ENCODE results near the gene ZMIZ1. TPM values are rescaled to one million over a fixed set of nuclear protein-coding genes. Genes with fewer than 3 reads are reported as not detected.

ZMIZ1 gene
- total RNA-seq, 1 experiment from 2014 or later: 34.2 TPM

DNA sequence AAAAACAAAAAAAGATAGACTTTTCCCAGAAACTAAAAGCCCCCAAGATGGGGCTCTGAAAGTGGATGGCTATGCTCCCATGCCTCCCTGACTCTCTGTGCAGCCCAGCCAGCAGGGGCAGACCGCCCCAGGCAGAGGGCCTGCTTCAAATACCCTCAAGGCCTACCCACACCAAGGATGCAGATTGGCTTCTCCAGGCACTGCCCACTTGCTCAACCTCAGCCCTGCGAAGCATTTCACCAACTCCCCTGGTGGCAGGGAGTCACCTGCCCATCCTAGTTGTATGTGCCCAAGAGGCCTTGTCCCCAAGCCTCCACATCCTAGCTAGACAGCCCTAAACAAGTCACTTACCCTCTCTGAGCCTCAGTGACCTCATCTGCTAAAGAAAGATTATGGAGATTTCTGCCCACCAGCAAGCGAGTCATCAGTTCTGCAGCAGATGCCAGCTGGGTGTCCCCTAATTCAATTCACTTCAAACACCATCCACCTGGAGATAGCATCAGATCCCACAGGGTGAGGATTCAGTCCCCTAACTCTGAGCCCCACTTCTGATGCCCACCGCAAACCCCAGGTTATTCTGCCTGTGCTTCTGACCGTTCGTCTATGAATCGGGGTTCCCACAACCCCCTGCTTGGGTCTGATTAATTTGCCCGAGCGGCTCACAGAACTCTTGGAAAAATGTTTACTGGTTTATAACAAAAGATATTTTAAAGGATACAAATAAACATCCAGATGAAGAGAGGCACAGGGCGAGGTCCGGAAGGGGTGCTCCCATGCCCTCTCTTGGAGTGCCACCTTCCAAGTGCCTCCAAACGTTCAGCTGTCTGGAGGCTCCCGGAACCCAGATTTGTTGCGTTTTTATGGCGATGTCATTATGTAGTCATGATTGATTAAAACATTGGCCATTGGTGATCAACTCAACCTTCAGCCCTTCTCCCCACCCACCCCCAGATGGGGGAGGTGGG, 18.6 kb upstream of the ZMIZ1 start:
- no peaks in the 10 kb centered on the region for H3K27me3 ChIP-seq (ENCODE audit: control insufficient read depth, insufficient read depth, low read length)
- ChIA-PET CTCF (no interaction called here), POLR2A (no interaction called here)
- no peak for DNase-seq (ENCODE audit: low read depth, low spot score)
- intact Hi-C loops (cut with micrococcal nuclease; ENCODE audit: unreplicated experiment) (no loop called here), in situ Hi-C loops (cut with HindIII; ENCODE audit: low pct_unique_long_range_greater_than_20kb, low sequenced_read_pairs) (no loop called here)
- H3K27ac ChIP-seq (ENCODE audit: low read length): no peak overlapping the region
- no peak overlapping the region for H3K4me3 ChIP-seq (ENCODE audit: low read depth in 2 of 2, low read length in 2 of 2)
- no TSS peak for BruUV-seq (replicated peaks)
- no peaks in the 10 kb centered on the region for H3K9me3 ChIP-seq (ENCODE audit: control insufficient read depth, insufficient read depth, low read depth, low read length)
- peaks cover 8% of the 10 kb centered on the region for H3K4me1 ChIP-seq (ENCODE audit: control insufficient read depth, insufficient read depth, low read length)
- ATAC-seq: no peak
- H3K36me3 ChIP-seq (ENCODE audit: control insufficient read depth, insufficient read depth, low read length): no peaks in the 10 kb centered on the region
- TF ChIP-seq SIN3A (IDR thresholded peaks at IDR 0.05; ENCODE audit: borderline replicate concordance, insufficient read depth, low read depth, low read length): no peak
- TF ChIP-seq, protein P1, sequence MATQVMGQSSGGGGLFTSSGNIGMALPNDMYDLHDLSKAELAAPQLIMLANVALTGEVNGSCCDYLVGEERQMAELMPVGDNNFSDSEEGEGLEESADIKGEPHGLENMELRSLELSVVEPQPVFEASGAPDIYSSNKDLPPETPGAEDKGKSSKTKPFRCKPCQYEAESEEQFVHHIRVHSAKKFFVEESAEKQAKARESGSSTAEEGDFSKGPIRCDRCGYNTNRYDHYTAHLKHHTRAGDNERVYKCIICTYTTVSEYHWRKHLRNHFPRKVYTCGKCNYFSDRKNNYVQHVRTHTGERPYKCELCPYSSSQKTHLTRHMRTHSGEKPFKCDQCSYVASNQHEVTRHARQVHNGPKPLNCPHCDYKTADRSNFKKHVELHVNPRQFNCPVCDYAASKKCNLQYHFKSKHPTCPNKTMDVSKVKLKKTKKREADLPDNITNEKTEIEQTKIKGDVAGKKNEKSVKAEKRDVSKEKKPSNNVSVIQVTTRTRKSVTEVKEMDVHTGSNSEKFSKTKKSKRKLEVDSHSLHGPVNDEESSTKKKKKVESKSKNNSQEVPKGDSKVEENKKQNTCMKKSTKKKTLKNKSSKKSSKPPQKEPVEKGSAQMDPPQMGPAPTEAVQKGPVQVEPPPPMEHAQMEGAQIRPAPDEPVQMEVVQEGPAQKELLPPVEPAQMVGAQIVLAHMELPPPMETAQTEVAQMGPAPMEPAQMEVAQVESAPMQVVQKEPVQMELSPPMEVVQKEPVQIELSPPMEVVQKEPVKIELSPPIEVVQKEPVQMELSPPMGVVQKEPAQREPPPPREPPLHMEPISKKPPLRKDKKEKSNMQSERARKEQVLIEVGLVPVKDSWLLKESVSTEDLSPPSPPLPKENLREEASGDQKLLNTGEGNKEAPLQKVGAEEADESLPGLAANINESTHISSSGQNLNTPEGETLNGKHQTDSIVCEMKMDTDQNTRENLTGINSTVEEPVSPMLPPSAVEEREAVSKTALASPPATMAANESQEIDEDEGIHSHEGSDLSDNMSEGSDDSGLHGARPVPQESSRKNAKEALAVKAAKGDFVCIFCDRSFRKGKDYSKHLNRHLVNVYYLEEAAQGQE (IDR thresholded peaks at IDR 0.05; ENCODE audit: insufficient read depth in 1 of 2, low read depth in 2 of 2, low read length in 1 of 2): no peak
- TF ChIP-seq, protein P2, sequence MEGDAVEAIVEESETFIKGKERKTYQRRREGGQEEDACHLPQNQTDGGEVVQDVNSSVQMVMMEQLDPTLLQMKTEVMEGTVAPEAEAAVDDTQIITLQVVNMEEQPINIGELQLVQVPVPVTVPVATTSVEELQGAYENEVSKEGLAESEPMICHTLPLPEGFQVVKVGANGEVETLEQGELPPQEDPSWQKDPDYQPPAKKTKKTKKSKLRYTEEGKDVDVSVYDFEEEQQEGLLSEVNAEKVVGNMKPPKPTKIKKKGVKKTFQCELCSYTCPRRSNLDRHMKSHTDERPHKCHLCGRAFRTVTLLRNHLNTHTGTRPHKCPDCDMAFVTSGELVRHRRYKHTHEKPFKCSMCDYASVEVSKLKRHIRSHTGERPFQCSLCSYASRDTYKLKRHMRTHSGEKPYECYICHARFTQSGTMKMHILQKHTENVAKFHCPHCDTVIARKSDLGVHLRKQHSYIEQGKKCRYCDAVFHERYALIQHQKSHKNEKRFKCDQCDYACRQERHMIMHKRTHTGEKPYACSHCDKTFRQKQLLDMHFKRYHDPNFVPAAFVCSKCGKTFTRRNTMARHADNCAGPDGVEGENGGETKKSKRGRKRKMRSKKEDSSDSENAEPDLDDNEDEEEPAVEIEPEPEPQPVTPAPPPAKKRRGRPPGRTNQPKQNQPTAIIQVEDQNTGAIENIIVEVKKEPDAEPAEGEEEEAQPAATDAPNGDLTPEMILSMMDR (IDR thresholded peaks at IDR 0.05): no peak
- TF ChIP-seq POLR2AphosphoS5 (IDR thresholded peaks at IDR 0.05; ENCODE audit: low read depth, low read length): no peak
- TF ChIP-seq TCF7L2 (IDR thresholded peaks at IDR 0.05; ENCODE audit: low read depth, low read length): no peak

DNA sequence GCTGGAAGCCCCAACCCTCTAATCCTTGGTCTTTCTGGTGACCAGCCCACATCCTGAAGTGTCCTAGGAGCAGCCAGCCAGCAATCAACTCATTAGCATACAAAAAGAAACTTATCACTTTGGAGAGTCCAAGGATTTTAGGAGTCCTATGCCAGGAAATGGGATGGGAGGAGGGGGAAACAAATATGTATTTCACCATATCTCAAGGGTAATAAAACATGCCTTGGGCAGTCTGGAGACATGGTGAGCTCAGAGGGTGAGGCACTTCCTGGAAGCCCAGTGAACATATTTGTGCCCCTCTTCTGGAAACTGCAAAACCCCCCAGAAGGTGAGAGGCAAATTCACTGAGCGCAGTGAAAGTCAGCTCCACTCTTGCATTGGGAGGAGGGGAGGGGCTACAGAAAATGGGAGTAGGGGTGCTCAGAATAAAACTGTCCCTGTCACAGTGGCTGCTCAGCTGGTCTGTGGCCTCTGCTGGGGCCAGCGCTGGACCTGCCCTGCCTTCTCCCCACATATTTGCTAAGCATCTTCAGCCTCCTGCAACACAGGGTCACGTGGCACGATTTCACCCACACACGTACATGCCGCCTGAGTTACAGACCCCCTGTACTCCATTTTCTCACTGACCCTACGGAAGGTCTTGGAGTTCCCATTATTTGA, 17.7 kb upstream of the ZMIZ1 start:
- H3K9me3 ChIP-seq (ENCODE audit: control insufficient read depth, insufficient read depth, low read depth, low read length): no peaks in the 10 kb centered on the region
- DNase-seq (ENCODE audit: low read depth, low spot score) (no peak), ATAC-seq (no peak)
- no peak overlapping the region for H3K27ac ChIP-seq (ENCODE audit: low read length)
- BruUV-seq (replicated peaks): no TSS peak
- in situ Hi-C loops (cut with HindIII; ENCODE audit: low pct_unique_long_range_greater_than_20kb, low sequenced_read_pairs): no loop called here
- ChIA-PET CTCF (no interaction called here), POLR2A (no interaction called here)
- no peaks in the 10 kb centered on the region for H3K27me3 ChIP-seq (ENCODE audit: control insufficient read depth, insufficient read depth, low read length)
- TF ChIP-seq TCF7L2 (IDR thresholded peaks at IDR 0.05; ENCODE audit: low read depth, low read length): no peak
- TF ChIP-seq POLR2AphosphoS5 (IDR thresholded peaks at IDR 0.05; ENCODE audit: low read depth, low read length): no peak
- TF ChIP-seq, protein P1 (IDR thresholded peaks at IDR 0.05; ENCODE audit: insufficient read depth in 1 of 2, low read depth in 2 of 2, low read length in 1 of 2): no peak
- TF ChIP-seq SIN3A (IDR thresholded peaks at IDR 0.05; ENCODE audit: borderline replicate concordance, insufficient read depth, low read depth, low read length): no peak
- TF ChIP-seq, protein P2 (IDR thresholded peaks at IDR 0.05): no peak
- H3K36me3 ChIP-seq (ENCODE audit: control insufficient read depth, insufficient read depth, low read length): no peaks in the 10 kb centered on the region
- intact Hi-C loops (cut with micrococcal nuclease; ENCODE audit: unreplicated experiment): no loop called here
- H3K4me3 ChIP-seq (ENCODE audit: low read depth in 2 of 2, low read length in 2 of 2): no peak overlapping the region
- H3K4me1 ChIP-seq (ENCODE audit: control insufficient read depth, insufficient read depth, low read length): peaks cover 8% of the 10 kb centered on the region
